DMS53 (cell line): Measurements from ENCODE around the gene STMND1.
A peak's percentile ranks its signal among the peaks of the same experiment; 100 is the strongest.

Source experiments
- DNase-seq: peaks from one replicate; lab custom pipeline; 2025; lab: John Stamatoyannopoulos, UW

The STMND1 gene

GRCh38 chr6:17098538-17098937 is 3.3 kb upstream of the STMND1 start:
- peak; percentile 29 for DNase-seq

GRCh38 chr6:17099401-17100059 is 2.3 kb upstream of the STMND1 start:
- DNase-seq = no peak

GRCh38 chr6:17100806-17101205 is 1.0 kb upstream of the STMND1 start:
- DNase-seq = no peak

GRCh38 chr6:17102258-17102870 is 514 bp downstream of the STMND1 start:
- peak; percentile 22 for DNase-seq

GRCh38 chr6:17103715-17104114 is 1.9 kb downstream of the STMND1 start:
- peak; percentile 36 for DNase-seq

GRCh38 chr6:17107863-17108262 is 6.0 kb downstream of the STMND1 start:
- DNase-seq = no peak

GRCh38 chr6:17115251-17116116 is 13.6 kb downstream of the STMND1 start:
- no peak for DNase-seq

GRCh38 chr6:17116117-17116440 is 14.2 kb downstream of the STMND1 start:
- DNase-seq = no peak

GRCh38 chr6:17120019-17120418 is 18.2 kb downstream of the STMND1 start:
- no peak for DNase-seq

GRCh38 chr6:17125407-17125806 is 23.6 kb downstream of the STMND1 start:
- DNase-seq = no peak

- DNase-seq = no peak
Observed at GRCh38 chr6:17130786-17131185, 28.9 kb downstream of the STMND1 start.

- DNase-seq = no peak
Observed at GRCh38 chr6:17132967-17133366, 31.1 kb downstream of the STMND1 start.

GRCh38 chr6:17138033-17138432 is 36.2 kb downstream of the STMND1 start:
- no peak for DNase-seq

- no peak for DNase-seq
Observed at GRCh38 chr6:17144016-17144415, 42.2 kb downstream of the STMND1 start.

GRCh38 chr6:17149571-17149970 is 47.7 kb downstream of the STMND1 start:
- DNase-seq = no peak

- no peak for DNase-seq
Observed at GRCh38 chr6:17150096-17150495, 48.2 kb downstream of the STMND1 start.

- DNase-seq = no peak
Observed at GRCh38 chr6:17151888-17152287, 50.0 kb downstream of the STMND1 start.

- DNase-seq = no peak
Observed at GRCh38 chr6:17152703-17153102, 50.9 kb downstream of the STMND1 start.

GRCh38 chr6:17156112-17156921 is 54.5 kb downstream of the STMND1 start:
- peak; percentile 83 for DNase-seq

GRCh38 chr6:17156966-17157365 is 55.1 kb downstream of the STMND1 start:
- no peak for DNase-seq

- no peak for DNase-seq
Observed at GRCh38 chr6:17157617-17158016, 55.8 kb downstream of the STMND1 start.

GRCh38 chr6:17159240-17159639 is 57.4 kb downstream of the STMND1 start:
- DNase-seq = no peak
